GM18858 (cell line): ENCODE data around the gene RALGAPA2.

Source experiments
- ATAC-seq: cut with Tn5 transposase; IDR thresholded peaks from one replicate; pipeline ENCODE4 v1.9.1; 2021; ENCODE audit not compliant: unreplicated experiment

The RALGAPA2 gene

DNA sequence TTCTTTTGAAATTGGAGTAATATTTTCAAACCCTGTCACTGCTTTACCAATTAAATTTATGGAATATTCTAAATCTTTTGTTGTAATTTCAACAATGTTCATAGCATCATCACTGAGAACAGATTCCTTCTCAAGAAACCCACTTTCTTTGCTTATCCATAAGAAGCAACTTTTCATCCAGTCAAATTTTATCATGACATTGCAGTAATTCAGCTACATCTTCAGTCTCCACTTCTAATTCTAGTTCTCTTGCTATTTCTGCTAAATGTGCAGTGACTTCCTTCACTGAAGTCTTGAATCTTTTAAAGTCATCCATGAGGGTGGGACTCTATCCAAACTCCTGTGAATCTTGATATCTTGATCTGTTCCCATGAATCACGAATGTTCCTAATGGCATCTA is 212.1 kb downstream of the RALGAPA2 start:
- no peak for ATAC-seq

- ATAC-seq, result no peak
Measured at GRCh38 chr20:20499439-20499838, 213.0 kb downstream of the RALGAPA2 start.

- no peak for ATAC-seq
Measured at GRCh38 chr20:20498076-20498861, 214.2 kb downstream of the RALGAPA2 start.

GRCh38 chr20:20497242-20497978 is 215.0 kb downstream of the RALGAPA2 start:
- peak; percentile 69 for ATAC-seq

GRCh38 chr20:20495729-20496503 is 216.5 kb downstream of the RALGAPA2 start:
- no peak for ATAC-seq

GRCh38 chr20:20493701-20494100 is 218.7 kb downstream of the RALGAPA2 start:
- ATAC-seq, result no peak

DNA sequence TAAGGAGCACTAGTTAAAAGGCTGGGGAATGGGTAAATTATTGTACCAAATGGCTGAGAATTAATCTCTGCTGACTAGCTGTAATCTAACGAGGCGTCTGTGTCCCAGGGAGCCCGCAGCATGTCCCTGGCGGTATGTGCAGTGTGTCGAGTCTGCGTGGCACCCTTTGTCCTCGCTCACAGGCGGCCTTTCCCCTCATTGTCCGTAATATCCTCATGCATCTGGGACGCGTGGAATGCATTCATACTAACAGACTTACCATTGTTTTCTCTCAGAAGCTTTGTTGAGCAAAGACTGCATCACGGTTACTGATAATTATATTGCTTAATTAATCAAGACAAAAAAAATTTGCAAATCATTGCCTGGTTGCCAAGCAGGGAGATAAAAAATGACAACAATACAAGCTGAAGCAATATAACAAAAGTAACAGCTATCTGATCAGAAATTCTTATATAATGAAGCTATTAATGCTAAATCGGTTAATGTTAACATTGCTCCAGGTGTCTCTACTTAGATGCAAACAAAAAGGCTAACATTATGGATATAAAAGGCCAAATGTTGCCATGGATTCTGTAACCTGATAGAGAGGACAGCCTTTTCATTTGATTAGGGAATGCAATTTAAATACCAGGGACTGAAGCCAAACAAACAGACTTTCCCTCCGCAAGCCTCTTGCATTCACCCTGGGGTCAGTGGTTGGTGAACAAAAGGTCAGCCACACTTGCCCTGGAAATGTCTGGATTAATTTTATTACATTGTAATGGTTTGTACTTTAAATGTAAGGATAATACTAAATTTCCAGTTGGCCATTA is 219.7 kb downstream of the RALGAPA2 start:
- no peak for ATAC-seq

- ATAC-seq, result no peak
Measured at GRCh38 chr20:20491784-20492264, 220.6 kb downstream of the RALGAPA2 start.

- peak; percentile 32 for ATAC-seq
Measured at GRCh38 chr20:20491110-20491783, 221.2 kb downstream of the RALGAPA2 start.

DNA sequence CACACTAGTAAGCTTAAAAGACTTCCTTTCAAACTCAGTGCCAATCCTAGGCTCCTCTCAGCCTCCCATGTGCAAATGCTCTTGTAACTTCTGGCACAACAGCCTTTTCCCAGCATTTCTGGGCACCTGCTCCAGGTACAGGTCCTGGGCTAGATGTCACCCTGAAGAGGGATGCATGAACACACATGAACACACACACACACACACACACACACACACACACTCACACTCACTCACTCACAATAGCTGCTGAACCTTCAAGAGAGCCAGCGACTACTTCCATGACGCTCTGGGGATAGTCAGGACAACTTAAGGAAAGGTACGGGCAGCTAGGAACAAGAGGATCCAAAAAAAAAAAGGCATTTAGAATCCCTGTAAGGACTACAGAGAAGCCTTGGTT is 221.8 kb downstream of the RALGAPA2 start:
- ATAC-seq, result no peak

DNA sequence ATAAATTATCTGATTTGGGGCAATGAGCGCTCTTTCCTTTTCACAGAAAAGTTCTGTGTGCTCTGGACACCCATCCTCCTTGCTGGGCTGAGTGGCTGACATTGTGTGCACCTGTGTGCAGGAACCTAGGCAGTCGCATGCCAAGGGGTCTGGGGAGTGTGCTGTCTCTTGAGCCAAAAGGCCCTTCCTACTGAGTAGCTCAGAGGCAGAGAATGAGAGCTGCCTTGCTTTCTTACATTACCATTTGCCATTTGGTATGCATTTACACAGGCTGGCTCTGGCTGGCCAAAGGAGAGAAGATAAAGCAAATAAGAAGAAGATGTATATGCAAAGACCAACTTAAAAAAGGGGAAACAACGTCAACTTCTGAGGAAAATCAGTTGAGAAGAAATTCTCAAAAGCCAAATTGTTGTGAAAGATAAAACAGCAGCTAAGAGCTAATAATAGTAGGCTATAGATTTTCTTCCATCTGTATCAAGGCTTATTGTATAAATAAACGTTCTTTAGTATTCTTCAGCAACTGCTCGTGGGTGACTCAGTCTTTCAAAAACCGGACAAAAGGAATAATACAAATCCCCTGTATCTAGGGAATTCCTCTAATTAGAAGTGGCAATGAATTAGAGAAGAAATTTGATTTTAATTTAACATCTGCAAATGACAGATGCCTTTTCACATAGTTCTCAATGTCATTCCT is 222.6 kb downstream of the RALGAPA2 start:
- peak; percentile 25 for ATAC-seq

DNA sequence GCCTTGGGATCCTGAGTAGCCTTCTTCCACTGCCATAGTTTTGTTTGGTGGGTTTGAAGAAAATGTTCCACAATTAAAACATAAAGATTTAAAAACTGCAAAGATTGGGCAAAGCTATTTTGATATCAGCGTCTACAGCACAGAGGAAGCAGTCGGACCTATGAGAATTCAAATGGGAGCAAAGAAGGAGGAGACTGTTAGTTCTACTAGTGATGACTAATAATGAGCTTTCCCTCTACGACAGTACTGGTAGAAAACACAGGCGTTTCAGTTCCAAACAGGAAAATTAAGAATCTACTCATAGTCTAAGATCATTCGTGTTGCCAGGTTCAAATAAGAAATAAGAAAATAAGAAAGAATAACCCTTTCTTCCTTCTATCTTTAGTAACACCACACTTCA is 223.4 kb downstream of the RALGAPA2 start:
- ATAC-seq, result peak; percentile 84

GRCh38 chr20:20488388-20488787 is 224.1 kb downstream of the RALGAPA2 start:
- ATAC-seq, result no peak

GRCh38 chr20:20487811-20488210 is 224.6 kb downstream of the RALGAPA2 start:
- no peak for ATAC-seq

GRCh38 chr20:20483328-20483727 is 229.1 kb downstream of the RALGAPA2 start:
- ATAC-seq, result no peak

- no peak for ATAC-seq
Measured at GRCh38 chr20:20482453-20482852, 230.0 kb downstream of the RALGAPA2 start.

DNA sequence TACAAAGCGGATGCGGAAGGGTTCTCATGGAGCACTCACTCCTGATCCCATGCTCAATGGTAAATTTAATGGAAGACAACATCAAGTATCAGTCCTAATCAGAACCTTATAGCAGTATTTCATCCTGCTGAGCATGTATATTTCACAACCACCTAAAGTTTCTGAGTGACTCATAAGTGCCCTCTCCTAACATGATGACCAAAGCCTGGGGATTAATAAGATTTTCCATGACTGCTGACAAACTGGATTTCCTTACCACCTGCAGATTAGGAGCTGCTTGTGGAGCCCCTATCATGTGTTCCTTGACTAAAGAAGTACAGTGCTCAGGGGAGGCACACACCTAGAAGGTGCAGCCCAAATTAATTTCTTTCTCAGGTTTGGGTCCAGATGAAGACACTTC is 231.8 kb downstream of the RALGAPA2 start:
- ATAC-seq, result no peak

DNA sequence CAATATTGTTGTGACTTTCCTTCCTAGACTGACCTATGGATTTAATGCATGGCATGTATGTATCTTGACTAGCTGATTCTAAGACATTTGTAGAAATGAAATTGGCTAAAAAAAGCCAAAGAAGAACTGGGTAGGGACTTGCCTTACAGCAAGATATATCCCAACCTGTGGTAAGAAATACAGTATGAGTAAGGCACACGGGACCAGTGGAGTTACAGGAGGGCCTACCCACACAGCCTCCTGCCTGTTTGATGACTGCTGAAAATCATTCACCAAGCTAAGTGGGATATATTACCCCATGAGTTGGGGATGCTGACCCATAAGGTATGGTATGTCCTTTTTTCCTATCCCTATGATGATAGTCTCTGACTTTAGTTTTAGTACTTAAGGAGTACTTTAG is 232.3 kb downstream of the RALGAPA2 start:
- ATAC-seq, result no peak

- no peak for ATAC-seq
Measured at GRCh38 chr20:20477444-20478041, 234.9 kb downstream of the RALGAPA2 start.
